Parathyroid adenoma (tissue), 2 donors: ENCODE measurements around the gene GRID1.

ENCODE experiments used
- H2AFZ ChIP-seq: fragments of 300-600 bp; sonication (generic); one replicate; pipeline ENCODE4 v1.7.0; 2017; ENCODE audit warnings: antibody characterized with exemption, mild to moderate bottlenecking
- H3K27ac ChIP-seq: fragments of 300-600 bp; sonication (generic); one replicate; pipeline ENCODE4 v1.7.0; 2017
- H3K27me3 ChIP-seq: fragments of 300-600 bp; sonication (generic); one replicate; pipeline ENCODE4 v1.7.0; 2017; ENCODE audit warnings: low read length; ENCODE audit not compliant: control insufficient read depth, insufficient read depth
- H3K36me3 ChIP-seq: fragments of 300-600 bp; sonication (generic); one replicate; pipeline ENCODE4 v1.7.0; 2017; ENCODE audit warnings: low read length; ENCODE audit not compliant: control insufficient read depth, insufficient read depth
- H3K4me1 ChIP-seq: fragments of 300-600 bp; sonication (generic); one replicate; pipeline ENCODE4 v1.7.0; 2017; ENCODE audit warnings: control low read depth
- H3K4me2 ChIP-seq: fragments of 300-600 bp; sonication (generic); one replicate; pipeline ENCODE4 v1.7.0; 2017; ENCODE audit warnings: low read length
- H3K4me3 ChIP-seq: fragments of 300-600 bp; sonication (generic); one replicate; pipeline ENCODE4 v1.7.0; 2017; ENCODE audit warnings: low read depth, low read length
- H3K79me2 ChIP-seq: fragments of 300-600 bp; sonication (generic); one replicate; pipeline ENCODE4 v1.7.0; 2017; ENCODE audit warnings: control low read depth
- H3K9ac ChIP-seq: fragments of 300-600 bp; sonication (generic); one replicate; pipeline ENCODE4 v1.7.0; 2017; ENCODE audit warnings: mild to moderate bottlenecking
- H3K9me3 ChIP-seq: fragments of 300-600 bp; sonication (generic); one replicate; pipeline ENCODE4 v1.7.0; 2017; ENCODE audit warnings: low read length; ENCODE audit not compliant: control insufficient read depth
- CTCF ChIP-seq: fragments of 300-600 bp; sonication (generic); IDR thresholded peaks from one replicate; pipeline ENCODE4 v1.7.0; 2017; ENCODE audit warnings: antibody characterized with exemption, mild to moderate bottlenecking
- donor health status: primary hyperparathyroidism.

The GRID1 gene

GRCh38 chr10:86217371-86218080 is 149.1 kb downstream of the GRID1 start:
- no peak overlapping the region for H3K4me3 ChIP-seq
- H3K27me3 ChIP-seq = no peaks in the 10 kb centered on the region
- no peaks in the 10 kb centered on the region for H3K79me2 ChIP-seq
- H2AFZ ChIP-seq = no peak overlapping the region
- no peak for TF ChIP-seq CTCF
- no peaks in the 10 kb centered on the region for H3K9me3 ChIP-seq
- H3K9ac ChIP-seq = no peak overlapping the region
- H3K4me2 ChIP-seq = no peak overlapping the region
- H3K36me3 ChIP-seq = no peaks in the 10 kb centered on the region
- no peaks in the 10 kb centered on the region for H3K4me1 ChIP-seq
- no peak overlapping the region for H3K27ac ChIP-seq

GRCh38 chr10:86216886-86217285 is 149.7 kb downstream of the GRID1 start:
- no peak overlapping the region for H2AFZ ChIP-seq
- H3K9me3 ChIP-seq = no peaks in the 10 kb centered on the region
- H3K4me1 ChIP-seq = no peaks in the 10 kb centered on the region
- no peaks in the 10 kb centered on the region for H3K36me3 ChIP-seq
- no peak overlapping the region for H3K4me3 ChIP-seq
- H3K79me2 ChIP-seq = no peaks in the 10 kb centered on the region
- no peak overlapping the region for H3K4me2 ChIP-seq
- H3K27me3 ChIP-seq = no peaks in the 10 kb centered on the region
- no peak for TF ChIP-seq CTCF
- no peak overlapping the region for H3K9ac ChIP-seq
- H3K27ac ChIP-seq = no peak overlapping the region

- Histone ChIP-seq H3K4me2 (no peak overlapping the region), H3K27ac (no peak overlapping the region), H3K36me3 (no peaks in the 10 kb centered on the region), H3K27me3 (no peaks in the 10 kb centered on the region), H2AFZ (no peak overlapping the region), H3K9ac (no peak overlapping the region), H3K4me1 (no peaks in the 10 kb centered on the region), H3K4me3 (no peak overlapping the region), H3K9me3 (no peaks in the 10 kb centered on the region), H3K79me2 (no peaks in the 10 kb centered on the region)
- no peak for TF ChIP-seq CTCF
Measured at GRCh38 chr10:86215712-86216111, 150.9 kb downstream of the GRID1 start.

GRCh38 chr10:86215046-86215445 is 151.5 kb downstream of the GRID1 start:
- Histone ChIP-seq H3K79me2 (no peaks in the 10 kb centered on the region), H3K36me3 (no peaks in the 10 kb centered on the region), H3K4me1 (no peaks in the 10 kb centered on the region), H3K27me3 (no peaks in the 10 kb centered on the region), H3K4me3 (no peak overlapping the region), H3K4me2 (no peak overlapping the region), H3K9ac (no peak overlapping the region), H2AFZ (no peak overlapping the region), H3K9me3 (no peaks in the 10 kb centered on the region), H3K27ac (no peak overlapping the region)
- TF ChIP-seq CTCF = no peak

GRCh38 chr10:86213148-86213547 is 153.4 kb downstream of the GRID1 start:
- H3K4me3 ChIP-seq = no peak overlapping the region
- no peaks in the 10 kb centered on the region for H3K79me2 ChIP-seq
- no peak for TF ChIP-seq CTCF
- no peaks in the 10 kb centered on the region for H3K27me3 ChIP-seq
- H3K36me3 ChIP-seq = no peaks in the 10 kb centered on the region
- H3K4me1 ChIP-seq = no peaks in the 10 kb centered on the region
- no peak overlapping the region for H2AFZ ChIP-seq
- H3K27ac ChIP-seq = no peak overlapping the region
- no peaks in the 10 kb centered on the region for H3K9me3 ChIP-seq
- H3K9ac ChIP-seq = no peak overlapping the region
- no peak overlapping the region for H3K4me2 ChIP-seq
